ENCODE results near the gene RDH12.
"Not testable (repeated sequence)": the region's sequence is repeated elsewhere in the genome, so short reads cannot be mapped to it uniquely, and the experiment has no call there.

RDH12 gene

DNA sequence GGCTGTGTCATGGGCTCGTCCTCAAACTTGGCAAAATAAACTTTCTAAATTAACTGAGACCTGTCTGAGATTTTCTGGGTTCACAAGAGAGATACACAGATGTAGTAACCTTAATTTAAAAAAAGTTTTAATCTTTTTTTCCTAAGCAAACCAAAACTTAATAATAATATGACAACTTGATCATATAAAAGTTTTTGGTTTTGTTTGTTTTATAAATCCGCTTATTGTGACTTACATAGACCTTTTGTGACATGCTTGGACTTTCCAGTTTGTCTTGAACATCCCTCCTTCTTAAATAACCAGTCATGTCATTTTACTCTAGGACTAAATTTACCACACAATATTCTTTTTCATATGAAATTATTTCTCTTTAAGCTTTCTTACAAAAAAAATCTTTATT is 8.5 kb downstream of the RDH12 start:
- Histone ChIP-seq H3K27me3 (ENCODE audit: control insufficient read depth, insufficient read depth, low read length) (no peaks in the 10 kb centered on the region), H3K4me3 (ENCODE audit: low read length) (no peak overlapping the region), H3K27ac (ENCODE audit: low read depth, low read length) (no peak overlapping the region)

DNA sequence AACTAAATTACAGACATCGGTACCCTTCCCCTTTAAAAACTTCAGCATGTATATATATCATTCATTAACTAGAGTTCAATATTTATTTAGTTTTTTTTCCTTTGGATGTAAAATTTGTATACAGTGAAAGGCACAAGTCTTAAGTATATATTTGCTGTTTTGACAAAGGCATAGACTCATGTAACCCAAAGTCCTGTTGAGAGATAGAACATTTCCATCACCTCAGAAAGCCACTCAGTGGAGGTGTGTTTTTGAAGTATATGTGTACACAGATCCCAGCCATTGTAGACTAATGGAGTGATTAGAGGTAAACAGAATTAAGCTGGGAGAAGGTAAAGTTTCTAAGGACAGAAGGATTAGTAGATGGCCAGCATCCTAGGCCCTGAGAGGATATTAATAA is 15.4 kb downstream of the RDH12 start:
- H3K27me3 ChIP-seq (ENCODE audit: control insufficient read depth, insufficient read depth, low read length), result no peaks in the 10 kb centered on the region
- H3K36me3 ChIP-seq (ENCODE audit: control insufficient read depth, insufficient read depth, low read length), result no peaks in the 10 kb centered on the region
- no peaks in the 10 kb centered on the region for H3K4me1 ChIP-seq (ENCODE audit: control insufficient read depth, insufficient read depth, low read length)
- no peak overlapping the region for H3K4me3 ChIP-seq (ENCODE audit: low read length)
- H3K27ac ChIP-seq (ENCODE audit: low read depth, low read length), result no peak overlapping the region
- H3K9ac ChIP-seq (ENCODE audit: low read length), result no peak overlapping the region

More for the DNA sequence above, 8.5 kb downstream of the RDH12 start:
- no peaks in the 10 kb centered on the region for H3K4me1 ChIP-seq (ENCODE audit: control insufficient read depth, insufficient read depth, low read length)
- H3K36me3 ChIP-seq (ENCODE audit: control insufficient read depth, insufficient read depth, low read length), result no peaks in the 10 kb centered on the region
- H3K9ac ChIP-seq (ENCODE audit: low read length), result no peak overlapping the region

DNA sequence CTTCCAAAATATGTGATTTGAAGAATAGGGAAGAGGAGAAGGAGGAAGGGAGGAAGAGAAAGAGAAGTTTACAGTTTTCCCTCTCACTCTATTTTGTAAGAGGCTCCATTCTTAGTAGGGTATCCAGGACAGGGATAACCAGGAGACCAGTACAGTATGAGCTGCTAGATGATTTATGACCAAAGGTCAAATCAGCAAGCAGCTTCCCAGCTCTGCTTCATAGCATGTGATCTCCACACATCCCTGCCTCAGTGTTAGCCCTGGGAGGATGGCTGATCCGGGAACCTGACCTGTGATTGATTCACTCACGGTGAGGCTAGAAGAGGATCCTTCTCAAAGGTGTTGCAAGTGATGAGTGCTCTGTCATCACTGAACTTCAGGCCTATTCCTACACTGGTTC is 16.6 kb downstream of the RDH12 start:
- Histone ChIP-seq H3K4me1 (ENCODE audit: control insufficient read depth, insufficient read depth, low read length) (no peaks in the 10 kb centered on the region), H3K27me3 (ENCODE audit: control insufficient read depth, insufficient read depth, low read length) (no peaks in the 10 kb centered on the region), H3K4me3 (ENCODE audit: low read length) (no peak overlapping the region), H3K27ac (ENCODE audit: low read depth, low read length) (no peak overlapping the region), H3K36me3 (ENCODE audit: control insufficient read depth, insufficient read depth, low read length) (no peaks in the 10 kb centered on the region), H3K9ac (ENCODE audit: low read length) (no peak overlapping the region)

DNA sequence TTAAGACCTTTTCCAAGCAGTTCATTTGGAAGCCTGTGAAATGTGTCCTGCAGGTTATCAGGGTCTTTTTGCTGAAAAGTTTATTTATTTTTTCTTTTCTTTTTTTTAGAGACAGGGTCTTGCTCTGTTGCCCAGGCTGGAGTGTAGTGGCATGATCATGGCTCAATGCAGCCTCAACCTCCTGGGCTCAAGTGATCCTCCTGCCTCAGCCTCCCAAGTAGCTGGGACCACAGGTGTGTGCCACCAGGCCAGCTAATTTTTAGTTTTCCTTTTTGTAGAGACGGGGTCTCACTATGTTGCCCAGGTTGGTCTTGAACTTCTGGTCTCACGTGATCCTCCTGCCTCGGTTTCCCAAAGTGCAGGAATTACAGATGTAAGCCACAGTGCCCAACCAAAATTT is 17.7 kb downstream of the RDH12 start:
- H3K27ac ChIP-seq (ENCODE audit: low read depth, low read length); H3K36me3 ChIP-seq (ENCODE audit: control insufficient read depth, insufficient read depth, low read length); H3K9ac ChIP-seq (ENCODE audit: low read length); H3K4me1 ChIP-seq (ENCODE audit: control insufficient read depth, insufficient read depth, low read length); H3K27me3 ChIP-seq (ENCODE audit: control insufficient read depth, insufficient read depth, low read length); H3K4me3 ChIP-seq (ENCODE audit: low read length): not testable (repeated sequence)

DNA sequence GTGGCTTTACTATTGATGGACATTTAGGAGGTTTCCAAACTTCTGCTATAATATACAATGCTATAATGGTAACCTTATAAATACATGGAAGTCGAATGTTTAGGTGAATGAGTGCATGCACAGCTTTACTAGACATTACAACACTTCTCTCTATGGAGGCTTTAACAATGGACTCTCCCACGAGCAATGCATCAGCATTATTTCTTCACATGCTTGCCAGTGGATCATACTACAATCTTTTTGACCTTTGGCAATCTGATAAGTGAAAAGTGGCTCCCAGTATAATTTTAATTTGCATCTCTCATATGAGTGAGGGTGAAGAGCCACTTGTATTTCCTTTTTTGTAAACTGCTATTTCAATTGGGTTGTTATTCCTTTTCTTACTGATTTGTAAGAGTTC is 18.2 kb downstream of the RDH12 start:
- no peak overlapping the region for H3K9ac ChIP-seq (ENCODE audit: low read length)
- H3K36me3 ChIP-seq (ENCODE audit: control insufficient read depth, insufficient read depth, low read length), result no peaks in the 10 kb centered on the region
- no peak overlapping the region for H3K27ac ChIP-seq (ENCODE audit: low read depth, low read length)
- no peaks in the 10 kb centered on the region for H3K4me1 ChIP-seq (ENCODE audit: control insufficient read depth, insufficient read depth, low read length)
- H3K27me3 ChIP-seq (ENCODE audit: control insufficient read depth, insufficient read depth, low read length), result no peaks in the 10 kb centered on the region
- H3K4me3 ChIP-seq (ENCODE audit: low read length), result no peak overlapping the region

DNA sequence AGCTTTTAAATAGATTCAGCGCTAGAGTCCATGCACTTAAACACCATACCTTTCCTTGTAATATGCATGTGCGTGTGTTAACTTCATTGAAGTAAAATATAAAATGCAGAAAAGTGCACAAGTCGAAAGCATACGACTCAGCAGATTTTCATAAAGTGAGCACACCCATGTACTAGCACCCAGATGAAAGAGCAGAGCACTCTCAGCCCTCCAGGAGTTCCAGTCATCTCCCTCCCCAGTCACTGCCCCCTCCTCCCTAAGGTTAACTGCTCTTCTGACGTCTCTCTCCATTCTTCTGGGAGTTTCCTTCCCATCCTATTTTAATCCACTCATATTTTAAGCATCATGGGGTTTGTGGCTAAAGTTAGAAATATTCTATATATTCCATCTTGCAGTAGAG is 20.2 kb downstream of the RDH12 start:
- H3K36me3 ChIP-seq (ENCODE audit: control insufficient read depth, insufficient read depth, low read length), result no peaks in the 10 kb centered on the region
- H3K27ac ChIP-seq (ENCODE audit: low read depth, low read length), result no peak overlapping the region
- no peak overlapping the region for H3K9ac ChIP-seq (ENCODE audit: low read length)
- H3K4me3 ChIP-seq (ENCODE audit: low read length), result no peak overlapping the region
- H3K4me1 ChIP-seq (ENCODE audit: control insufficient read depth, insufficient read depth, low read length), result no peaks in the 10 kb centered on the region
- H3K27me3 ChIP-seq (ENCODE audit: control insufficient read depth, insufficient read depth, low read length), result no peaks in the 10 kb centered on the region

DNA sequence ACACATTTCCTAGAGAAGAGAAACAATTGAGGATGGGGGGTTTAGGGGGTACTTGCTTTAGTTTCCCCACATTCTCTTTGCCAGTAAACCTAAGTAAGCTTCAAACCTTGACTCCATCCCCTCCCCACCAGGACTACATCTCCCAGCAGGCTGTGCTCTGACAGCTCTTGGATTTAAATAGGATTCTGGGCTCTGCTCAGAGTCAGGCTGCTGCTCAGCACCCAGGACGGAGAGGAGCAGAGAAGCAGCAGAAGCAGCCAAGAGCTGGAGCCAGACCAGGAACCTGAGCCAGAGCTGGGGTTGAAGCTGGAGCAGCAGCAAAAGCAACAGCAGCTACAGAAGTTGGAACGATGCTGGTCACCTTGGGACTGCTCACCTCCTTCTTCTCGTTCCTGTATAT is 20.6 kb downstream of the RDH12 start:
- H3K27me3 ChIP-seq (ENCODE audit: control insufficient read depth, insufficient read depth, low read length), result no peaks in the 10 kb centered on the region
- no peak overlapping the region for H3K27ac ChIP-seq (ENCODE audit: low read depth, low read length)
- no peaks in the 10 kb centered on the region for H3K4me1 ChIP-seq (ENCODE audit: control insufficient read depth, insufficient read depth, low read length)
- no peaks in the 10 kb centered on the region for H3K36me3 ChIP-seq (ENCODE audit: control insufficient read depth, insufficient read depth, low read length)
- no peak overlapping the region for H3K9ac ChIP-seq (ENCODE audit: low read length)
- no peak overlapping the region for H3K4me3 ChIP-seq (ENCODE audit: low read length)

DNA sequence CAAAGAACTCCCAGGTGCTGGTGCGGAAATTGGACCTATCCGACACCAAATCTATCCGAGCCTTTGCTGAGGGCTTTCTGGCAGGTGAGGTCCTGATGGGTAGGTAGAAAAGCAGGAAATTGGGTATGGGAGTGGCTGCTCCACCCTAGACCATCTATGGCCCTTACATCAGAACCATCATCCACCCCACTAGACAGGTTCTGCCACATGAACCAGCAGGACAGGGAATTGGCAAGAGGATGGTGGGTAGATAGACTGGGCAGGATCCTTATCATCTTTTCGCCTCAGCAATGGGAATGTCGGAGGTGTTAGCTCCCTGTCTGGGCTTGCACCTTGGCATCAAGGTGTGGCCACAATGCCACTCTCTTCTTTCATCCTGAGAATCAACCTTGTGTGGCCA is 23.5 kb downstream of the RDH12 start:
- Histone ChIP-seq H3K27me3 (ENCODE audit: control insufficient read depth, insufficient read depth, low read length) (no peaks in the 10 kb centered on the region), H3K27ac (ENCODE audit: low read depth, low read length) (no peak overlapping the region), H3K9ac (ENCODE audit: low read length) (no peak overlapping the region), H3K4me1 (ENCODE audit: control insufficient read depth, insufficient read depth, low read length) (no peaks in the 10 kb centered on the region), H3K36me3 (ENCODE audit: control insufficient read depth, insufficient read depth, low read length) (no peaks in the 10 kb centered on the region), H3K4me3 (ENCODE audit: low read length) (no peak overlapping the region)

DNA sequence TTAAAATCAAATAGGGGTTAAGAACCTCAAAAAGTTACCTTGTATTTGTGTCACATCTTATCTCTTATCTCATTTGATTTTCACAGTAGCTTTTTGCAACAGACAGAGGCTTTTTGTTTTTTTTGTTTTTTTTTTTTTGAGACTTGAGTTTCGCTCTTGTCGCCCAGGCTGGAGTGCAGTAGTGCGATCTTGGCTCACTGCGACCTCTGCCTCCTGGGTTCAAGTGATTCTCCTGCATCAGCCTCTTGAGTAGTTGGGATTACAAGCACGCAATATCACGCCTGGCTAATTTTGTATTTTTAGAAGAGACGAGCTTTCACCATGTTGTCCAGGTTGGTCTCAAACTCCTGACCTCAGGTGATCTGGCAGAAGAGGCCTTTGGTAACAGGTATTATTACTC is 25.7 kb downstream of the RDH12 start:
- Histone ChIP-seq H3K4me1 (ENCODE audit: control insufficient read depth, insufficient read depth, low read length) (no peaks in the 10 kb centered on the region), H3K9ac (ENCODE audit: low read length) (no peak overlapping the region), H3K27ac (ENCODE audit: low read depth, low read length) (no peak overlapping the region), H3K4me3 (ENCODE audit: low read length) (no peak overlapping the region), H3K27me3 (ENCODE audit: control insufficient read depth, insufficient read depth, low read length) (no peaks in the 10 kb centered on the region), H3K36me3 (ENCODE audit: control insufficient read depth, insufficient read depth, low read length) (no peaks in the 10 kb centered on the region)

DNA sequence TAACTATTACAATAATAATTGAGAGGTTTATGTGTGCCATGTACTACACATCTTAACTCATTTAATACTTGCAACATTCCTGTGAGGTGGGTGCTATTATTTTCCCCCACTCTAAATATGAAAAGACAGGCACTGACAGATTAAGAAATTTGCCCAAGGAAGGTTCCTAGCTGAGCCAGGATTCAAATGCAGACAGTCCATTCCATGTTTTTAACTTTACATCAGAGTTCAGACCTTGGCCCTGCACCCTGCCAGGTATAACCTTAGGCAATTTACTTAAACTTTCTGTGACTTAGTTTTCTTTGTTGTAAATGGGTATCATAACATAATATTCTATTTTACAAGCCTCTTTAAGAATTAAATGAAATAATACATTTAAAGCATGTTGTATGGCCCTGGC is 26.6 kb downstream of the RDH12 start:
- no peaks in the 10 kb centered on the region for H3K4me1 ChIP-seq (ENCODE audit: control insufficient read depth, insufficient read depth, low read length)
- no peak overlapping the region for H3K4me3 ChIP-seq (ENCODE audit: low read length)
- no peaks in the 10 kb centered on the region for H3K36me3 ChIP-seq (ENCODE audit: control insufficient read depth, insufficient read depth, low read length)
- H3K27ac ChIP-seq (ENCODE audit: low read depth, low read length), result no peak overlapping the region
- no peaks in the 10 kb centered on the region for H3K27me3 ChIP-seq (ENCODE audit: control insufficient read depth, insufficient read depth, low read length)
- H3K9ac ChIP-seq (ENCODE audit: low read length), result no peak overlapping the region

DNA sequence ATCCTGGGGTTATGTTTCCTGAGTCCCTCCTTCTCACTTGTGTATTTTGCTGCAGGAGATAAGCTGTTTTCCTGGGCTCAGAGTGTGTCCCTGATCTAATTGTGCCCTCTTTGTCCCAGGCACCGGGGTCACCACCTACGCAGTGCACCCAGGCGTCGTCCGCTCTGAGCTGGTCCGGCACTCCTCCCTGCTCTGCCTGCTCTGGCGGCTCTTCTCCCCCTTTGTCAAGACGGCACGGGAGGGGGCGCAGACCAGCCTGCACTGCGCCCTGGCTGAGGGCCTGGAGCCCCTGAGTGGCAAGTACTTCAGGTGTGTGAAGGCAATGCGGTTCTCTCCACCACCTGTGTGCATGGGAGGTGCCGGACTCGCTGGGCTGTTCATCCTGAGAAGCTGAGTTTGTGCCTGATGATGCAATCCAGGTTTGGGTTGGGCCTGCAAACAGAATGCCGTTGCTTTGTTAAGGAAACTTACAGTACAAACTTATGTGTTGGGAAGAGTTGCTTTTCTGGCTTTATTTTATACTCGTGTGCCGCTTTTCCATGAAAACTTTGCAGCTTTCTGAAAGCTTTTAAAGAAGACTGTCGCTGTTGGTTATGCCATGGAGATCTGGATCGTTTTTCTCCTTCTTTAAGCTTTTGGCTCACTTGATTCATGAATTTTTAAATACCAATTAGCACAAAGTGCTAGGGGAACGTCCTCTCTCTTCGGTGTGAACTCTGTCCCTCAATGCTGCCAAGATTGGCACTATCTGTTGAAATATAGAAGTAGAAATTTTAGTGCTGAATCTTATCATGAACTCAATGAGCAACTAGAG is 27.6 kb downstream of the RDH12 start:
- no peaks in the 10 kb centered on the region for H3K27me3 ChIP-seq (ENCODE audit: control insufficient read depth, insufficient read depth, low read length)
- H3K4me1 ChIP-seq (ENCODE audit: control insufficient read depth, insufficient read depth, low read length), result no peaks in the 10 kb centered on the region
- H3K27ac ChIP-seq (ENCODE audit: low read depth, low read length), result no peak overlapping the region
- H3K36me3 ChIP-seq (ENCODE audit: control insufficient read depth, insufficient read depth, low read length), result no peaks in the 10 kb centered on the region
- no peak overlapping the region for H3K9ac ChIP-seq (ENCODE audit: low read length)
- H3K4me3 ChIP-seq (ENCODE audit: low read length), result no peak overlapping the region

DNA sequence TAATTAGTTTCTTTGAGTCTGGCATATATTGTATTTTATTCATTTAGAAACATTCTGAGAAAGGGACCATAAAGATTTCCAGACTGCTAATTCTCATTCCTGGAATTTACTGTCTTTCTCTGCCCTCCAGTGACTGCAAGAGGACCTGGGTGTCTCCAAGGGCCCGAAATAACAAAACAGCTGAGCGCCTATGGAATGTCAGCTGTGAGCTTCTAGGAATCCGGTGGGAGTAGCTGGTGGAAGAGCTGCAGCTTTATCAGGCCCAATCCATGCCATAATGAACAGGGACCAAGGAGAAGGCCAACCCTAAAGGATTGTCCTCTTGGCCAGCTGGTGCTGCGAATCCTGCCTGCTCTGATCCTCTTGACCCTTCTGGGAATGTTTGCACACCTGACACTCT is 31.9 kb downstream of the RDH12 start:
- H3K4me1 ChIP-seq (ENCODE audit: control insufficient read depth, insufficient read depth, low read length), result no peaks in the 10 kb centered on the region
- H3K36me3 ChIP-seq (ENCODE audit: control insufficient read depth, insufficient read depth, low read length), result no peaks in the 10 kb centered on the region
- no peaks in the 10 kb centered on the region for H3K27me3 ChIP-seq (ENCODE audit: control insufficient read depth, insufficient read depth, low read length)
- no peak overlapping the region for H3K27ac ChIP-seq (ENCODE audit: low read depth, low read length)
- H3K4me3 ChIP-seq (ENCODE audit: low read length), result no peak overlapping the region
- H3K9ac ChIP-seq (ENCODE audit: low read length), result no peak overlapping the region

DNA sequence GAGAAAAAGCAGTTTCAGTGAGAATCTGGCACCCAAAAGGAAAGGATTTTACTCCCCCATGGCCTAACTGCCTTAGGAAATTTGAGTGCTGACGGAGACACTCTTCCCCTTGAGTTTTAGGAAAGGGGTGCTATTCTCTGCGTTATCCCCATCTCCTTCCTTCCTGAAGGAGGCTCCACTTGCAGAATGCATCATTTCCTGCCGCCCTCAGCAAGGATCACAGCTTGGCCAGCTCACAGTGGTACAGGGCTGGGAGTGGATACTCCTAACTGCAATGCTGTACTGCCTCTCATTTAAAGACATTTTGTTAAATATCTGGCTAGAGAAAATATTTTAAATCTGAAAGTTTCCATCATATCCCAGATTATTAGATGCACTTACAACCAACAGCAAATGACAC is 33.0 kb downstream of the RDH12 start:
- no peaks in the 10 kb centered on the region for H3K4me1 ChIP-seq (ENCODE audit: control insufficient read depth, insufficient read depth, low read length)

More for the DNA sequence above, 33.0 kb downstream of the RDH12 start:
- no peak overlapping the region for H3K27ac ChIP-seq (ENCODE audit: low read depth, low read length)
- H3K36me3 ChIP-seq (ENCODE audit: control insufficient read depth, insufficient read depth, low read length), result no peaks in the 10 kb centered on the region
- H3K27me3 ChIP-seq (ENCODE audit: control insufficient read depth, insufficient read depth, low read length), result no peaks in the 10 kb centered on the region
- H3K4me3 ChIP-seq (ENCODE audit: low read length), result no peak overlapping the region
- H3K9ac ChIP-seq (ENCODE audit: low read length), result no peak overlapping the region

All from rectal smooth muscle tissue (tissue), 1 donor.